ENCODE data around the gene CDC42BPG. TPM values are rescaled to one million over a fixed set of nuclear protein-coding genes. Genes with fewer than 3 reads are reported as not detected.

CDC42BPG gene
- total and polyA plus RNA-seq, 8 donors: 6.8 to 25.9 (median 9.0) TPM

DNA sequence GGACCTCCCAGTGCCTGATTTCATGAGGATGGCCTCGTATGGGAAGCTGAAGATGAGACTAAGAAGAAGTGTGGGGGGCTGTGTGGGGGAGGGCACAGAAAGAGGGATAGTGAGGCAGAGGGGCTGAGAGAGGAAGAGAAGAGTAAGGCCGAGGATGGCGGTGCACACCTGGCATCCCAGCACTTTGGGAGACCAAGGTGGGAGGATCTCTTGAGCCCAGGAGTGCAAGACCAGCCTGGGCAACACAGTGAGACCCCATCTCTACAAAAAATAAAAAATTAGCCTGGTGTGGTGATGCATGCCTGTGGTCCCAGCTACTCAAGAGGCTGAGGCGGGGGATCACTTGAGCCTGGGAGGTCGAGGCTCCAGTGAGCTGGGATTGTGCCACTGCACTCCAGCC, 47.4 kb upstream of the CDC42BPG start:
- H3K36me3 ChIP-seq: peaks cover 0 to 22% of the 10 kb centered on the region in 2 donors
- H3K4me3 ChIP-seq: no peak overlapping the region
- TF ChIP-seq, protein P1, sequence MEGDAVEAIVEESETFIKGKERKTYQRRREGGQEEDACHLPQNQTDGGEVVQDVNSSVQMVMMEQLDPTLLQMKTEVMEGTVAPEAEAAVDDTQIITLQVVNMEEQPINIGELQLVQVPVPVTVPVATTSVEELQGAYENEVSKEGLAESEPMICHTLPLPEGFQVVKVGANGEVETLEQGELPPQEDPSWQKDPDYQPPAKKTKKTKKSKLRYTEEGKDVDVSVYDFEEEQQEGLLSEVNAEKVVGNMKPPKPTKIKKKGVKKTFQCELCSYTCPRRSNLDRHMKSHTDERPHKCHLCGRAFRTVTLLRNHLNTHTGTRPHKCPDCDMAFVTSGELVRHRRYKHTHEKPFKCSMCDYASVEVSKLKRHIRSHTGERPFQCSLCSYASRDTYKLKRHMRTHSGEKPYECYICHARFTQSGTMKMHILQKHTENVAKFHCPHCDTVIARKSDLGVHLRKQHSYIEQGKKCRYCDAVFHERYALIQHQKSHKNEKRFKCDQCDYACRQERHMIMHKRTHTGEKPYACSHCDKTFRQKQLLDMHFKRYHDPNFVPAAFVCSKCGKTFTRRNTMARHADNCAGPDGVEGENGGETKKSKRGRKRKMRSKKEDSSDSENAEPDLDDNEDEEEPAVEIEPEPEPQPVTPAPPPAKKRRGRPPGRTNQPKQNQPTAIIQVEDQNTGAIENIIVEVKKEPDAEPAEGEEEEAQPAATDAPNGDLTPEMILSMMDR (IDR thresholded peaks at IDR 0.05): no peak
- no peak for ATAC-seq
- H3K27me3 ChIP-seq: no peaks in the 10 kb centered on the region
- no peaks in the 10 kb centered on the region for H3K9me3 ChIP-seq
- peaks cover 0 to 35% of the 10 kb centered on the region in 2 donors for H3K4me1 ChIP-seq
- no peak overlapping the region for H3K27ac ChIP-seq
- no peak for DNase-seq
- intact Hi-C loops (cut with DNase I): loop anchor here (5.0 to 10.0 kb wide), 2 partner anchors 45 to 47 kb away; partner anchors contain the start of gene CDC42BPG (in 1 of the 2)

DNA sequence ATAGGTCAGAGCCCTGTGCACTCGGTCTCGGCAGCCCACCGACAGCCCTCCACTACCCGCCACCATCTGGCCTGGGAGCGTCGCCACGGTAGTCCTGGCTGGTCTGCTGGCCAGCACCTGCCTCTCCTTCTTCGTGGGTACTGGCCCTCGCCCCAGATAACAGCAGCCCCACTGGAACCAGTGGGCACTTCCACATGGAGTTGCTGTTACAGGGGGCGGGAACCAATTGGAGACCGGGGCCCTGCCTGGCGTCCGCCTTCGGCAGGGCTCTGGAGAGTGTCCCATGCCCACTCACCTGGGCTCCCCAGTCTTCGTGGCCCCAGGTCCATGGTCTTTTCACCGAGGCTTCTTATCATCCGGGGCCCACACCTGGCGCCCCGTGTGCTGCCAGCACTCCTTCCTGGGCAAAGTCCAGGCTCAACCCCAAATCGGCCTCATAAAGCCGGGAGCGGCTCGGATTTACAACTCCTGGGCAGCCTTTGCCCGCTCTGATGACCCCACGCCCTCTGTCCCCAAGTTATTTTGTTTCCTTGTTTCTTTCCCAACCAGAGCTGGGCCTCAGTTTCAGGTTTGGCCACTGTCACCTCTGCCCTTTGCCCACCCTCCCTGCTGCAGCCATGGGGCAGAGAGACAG, 46.9 kb upstream of the CDC42BPG start:
- no peak for DNase-seq
- ATAC-seq: no peak
- no peaks in the 10 kb centered on the region for H3K9me3 ChIP-seq
- intact Hi-C loops (cut with DNase I): loop anchor here (5.0 to 10.0 kb wide), 2 partner anchors 44 to 47 kb away; partner anchors contain the start of gene CDC42BPG (in 1 of the 2)
- H3K27me3 ChIP-seq: no peaks in the 10 kb centered on the region
- no peak overlapping the region for H3K27ac ChIP-seq
- TF ChIP-seq, protein P1 (IDR thresholded peaks at IDR 0.05): no peak
- H3K4me1 ChIP-seq: peaks cover 0 to 38% of the 10 kb centered on the region in 2 donors
- peaks cover 0 to 16% of the 10 kb centered on the region in 2 donors for H3K36me3 ChIP-seq
- no peak overlapping the region for H3K4me3 ChIP-seq

DNA sequence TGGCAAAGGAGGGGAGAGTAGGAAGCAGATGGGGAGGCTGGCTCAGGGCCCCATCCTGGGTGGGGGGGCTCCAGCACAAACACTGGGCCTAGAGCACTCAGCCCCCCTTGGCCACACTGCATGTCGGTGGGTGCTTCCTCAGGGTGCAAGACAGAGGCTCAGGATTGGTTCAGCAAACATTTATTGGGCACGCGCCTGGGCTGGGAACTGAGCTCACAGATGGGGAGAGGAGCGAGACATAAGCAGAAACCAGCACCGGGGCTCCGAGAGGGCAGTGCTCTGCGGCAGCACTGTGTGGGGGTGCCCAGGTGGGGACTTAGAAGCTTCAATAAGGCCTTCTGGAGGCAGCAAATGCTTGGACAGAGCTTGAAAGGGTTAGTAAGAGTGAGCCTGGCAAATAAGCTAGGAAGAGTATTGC, 46.1 kb upstream of the CDC42BPG start:
- Histone ChIP-seq H3K36me3 (peaks cover 0 to 9% of the 10 kb centered on the region in 2 donors), H3K9me3 (no peaks in the 10 kb centered on the region), H3K4me3 (no peak overlapping the region), H3K27me3 (no peaks in the 10 kb centered on the region), H3K27ac (no peak overlapping the region), H3K4me1 (peaks cover 0 to 46% of the 10 kb centered on the region in 2 donors)
- TF ChIP-seq, protein P1 (IDR thresholded peaks at IDR 0.05): no peak
- intact Hi-C loops (cut with DNase I): loop anchor here (5.0 to 10.0 kb wide), 2 partner anchors 43 to 46 kb away; partner anchors contain the start of gene CDC42BPG (in 1 of the 2)
- no peak for ATAC-seq
- DNase-seq: no peak

DNA sequence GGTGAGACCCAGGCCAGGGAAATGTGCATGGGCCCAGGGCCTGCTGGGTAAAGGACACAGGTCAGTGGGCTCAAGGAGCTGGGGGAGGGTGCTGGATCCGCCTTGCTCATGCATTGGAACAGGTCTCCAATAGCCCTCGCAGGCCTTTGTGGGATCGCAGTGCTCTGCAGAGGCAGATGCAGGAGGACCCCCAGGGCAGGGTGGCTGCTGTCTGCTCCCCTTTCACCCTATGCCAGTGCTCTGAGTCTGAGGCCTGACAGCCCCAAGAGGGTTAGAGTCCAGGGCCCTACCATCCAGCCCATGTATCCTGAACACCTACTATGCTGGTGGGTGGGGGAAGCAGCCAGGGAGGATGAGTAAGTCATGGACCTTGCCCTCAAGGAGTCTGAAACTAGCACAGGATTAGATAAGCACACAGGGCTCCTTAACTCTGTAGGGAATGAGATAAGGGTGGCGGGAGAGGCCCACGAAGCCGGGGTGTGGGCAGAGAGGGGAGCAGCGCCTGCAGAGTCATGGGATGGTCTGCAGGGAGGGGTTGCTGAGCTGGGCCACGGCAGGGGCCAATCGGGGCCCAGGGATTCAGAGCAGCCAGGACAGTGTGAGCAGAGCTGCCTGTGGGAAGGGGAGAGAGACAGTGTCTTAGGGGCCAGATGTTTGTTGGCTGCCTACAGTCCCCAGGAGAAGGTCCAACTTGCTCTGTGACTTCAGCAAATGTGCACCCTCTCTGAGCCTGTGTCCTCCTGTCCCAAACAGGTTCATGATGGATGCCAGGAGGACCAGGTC, 44.5 kb upstream of the CDC42BPG start:
- H3K4me1 ChIP-seq: peaks cover 0 to 52% of the 10 kb centered on the region in 2 donors
- no peak overlapping the region for H3K27ac ChIP-seq
- no peak for ATAC-seq
- no peaks in the 10 kb centered on the region for H3K27me3 ChIP-seq
- H3K4me3 ChIP-seq: no peak overlapping the region
- H3K9me3 ChIP-seq: no peaks in the 10 kb centered on the region
- intact Hi-C loops (cut with DNase I): no loop called here
- no peaks in the 10 kb centered on the region for H3K36me3 ChIP-seq
- TF ChIP-seq, protein P1 (IDR thresholded peaks at IDR 0.05): no peak
- DNase-seq: no peak

DNA sequence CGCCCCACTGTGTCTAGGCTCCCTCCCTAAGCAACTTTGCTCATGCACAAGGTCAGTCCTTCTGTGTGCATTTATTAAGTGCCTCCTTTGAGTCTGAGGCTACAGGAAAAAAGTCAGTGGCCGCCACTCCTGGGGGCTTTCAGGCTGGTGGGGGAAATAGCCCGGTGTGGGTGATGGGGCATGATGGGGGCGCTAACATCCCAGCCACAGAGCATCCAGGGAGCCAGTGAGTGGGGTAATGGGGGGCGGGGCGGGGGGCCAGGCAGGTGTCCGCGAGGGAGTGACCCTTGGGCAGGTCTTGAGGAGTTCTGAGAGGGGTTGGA, 43.9 kb upstream of the CDC42BPG start:
- Histone ChIP-seq H3K27me3 (no peaks in the 10 kb centered on the region), H3K36me3 (no peaks in the 10 kb centered on the region), H3K9me3 (no peaks in the 10 kb centered on the region), H3K27ac (peak overlapping the region in 1 of 2 donors; percentile 69), H3K4me3 (peak overlapping the region in 1 of 2 donors; percentile 18), H3K4me1 (peaks cover 0 to 52% of the 10 kb centered on the region in 2 donors)
- intact Hi-C loops (cut with DNase I): no loop called here
- ATAC-seq: no peak
- no peak for DNase-seq
- TF ChIP-seq, protein P1 (IDR thresholded peaks at IDR 0.05): no peak
